ENCODE results near the gene RIN3. TPM values are rescaled to one million over a fixed set of nuclear protein-coding genes. Genes with fewer than 3 reads are reported as not detected.

RIN3 gene
- total RNA-seq, 1 donor from 2014 or later: 0.22 TPM

DNA sequence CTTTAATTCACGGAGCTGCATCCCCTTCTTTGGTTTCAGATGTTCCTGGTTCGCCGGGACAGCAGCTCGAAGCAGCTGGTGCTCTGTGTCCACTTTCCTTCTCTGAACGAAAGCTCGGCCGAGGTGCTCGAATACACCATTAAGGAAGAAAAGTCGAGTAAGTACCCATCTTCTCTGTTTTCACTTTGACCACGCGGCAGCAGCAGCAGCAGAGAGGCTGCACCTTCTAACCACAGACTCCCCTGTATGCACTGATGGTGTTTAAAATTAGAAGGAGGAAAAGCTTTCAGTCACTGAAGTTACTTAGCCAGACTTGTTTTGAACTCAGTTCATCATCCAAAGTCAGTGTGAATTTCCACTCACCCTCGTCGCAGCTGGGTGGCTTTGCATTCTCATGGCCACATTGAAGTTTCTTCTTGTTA lies 63.8 kb downstream of the RIN3 start:
- DNase-seq (ENCODE audit: low spot score): no peak
- Histone ChIP-seq H2AFZ (replicated peaks) (no peak overlapping the region), H3K4me3 (no peak overlapping the region), H3K4me1 (no peaks in the 10 kb centered on the region), H3K27me3 (no peaks in the 10 kb centered on the region), H3F3A (ENCODE audit: low read depth) (no peaks in the 10 kb centered on the region), H3K9ac (no peak overlapping the region), H3K4me2 (no peak overlapping the region), H4K20me1 (ENCODE audit: low read depth) (no peaks in the 10 kb centered on the region), H3K27ac (no peak overlapping the region), H3K36me3 (no peaks in the 10 kb centered on the region), H3K79me2 (ENCODE audit: low read depth) (no peaks in the 10 kb centered on the region), H3K9me3 (ENCODE audit: low read depth) (no peaks in the 10 kb centered on the region)
- Mint-ChIP-seq H3K4me1 (peaks cover 4% of the 10 kb centered on the region), H3K27ac (no peak overlapping the region), H3K27me3 (ENCODE audit: insufficient read depth, low read depth) (peaks cover 2% of the 10 kb centered on the region), H3K36me3 (no peaks in the 10 kb centered on the region), H3K4me3 (no peak overlapping the region), H3K9me3 (no peaks in the 10 kb centered on the region)
- TF ChIP-seq EZH2phosphoT487 (IDR thresholded peaks at IDR 0.05) (no peak), EZH2 (IDR thresholded peaks at IDR 0.05) (no peak)
- TF ChIP-seq, protein P1, sequence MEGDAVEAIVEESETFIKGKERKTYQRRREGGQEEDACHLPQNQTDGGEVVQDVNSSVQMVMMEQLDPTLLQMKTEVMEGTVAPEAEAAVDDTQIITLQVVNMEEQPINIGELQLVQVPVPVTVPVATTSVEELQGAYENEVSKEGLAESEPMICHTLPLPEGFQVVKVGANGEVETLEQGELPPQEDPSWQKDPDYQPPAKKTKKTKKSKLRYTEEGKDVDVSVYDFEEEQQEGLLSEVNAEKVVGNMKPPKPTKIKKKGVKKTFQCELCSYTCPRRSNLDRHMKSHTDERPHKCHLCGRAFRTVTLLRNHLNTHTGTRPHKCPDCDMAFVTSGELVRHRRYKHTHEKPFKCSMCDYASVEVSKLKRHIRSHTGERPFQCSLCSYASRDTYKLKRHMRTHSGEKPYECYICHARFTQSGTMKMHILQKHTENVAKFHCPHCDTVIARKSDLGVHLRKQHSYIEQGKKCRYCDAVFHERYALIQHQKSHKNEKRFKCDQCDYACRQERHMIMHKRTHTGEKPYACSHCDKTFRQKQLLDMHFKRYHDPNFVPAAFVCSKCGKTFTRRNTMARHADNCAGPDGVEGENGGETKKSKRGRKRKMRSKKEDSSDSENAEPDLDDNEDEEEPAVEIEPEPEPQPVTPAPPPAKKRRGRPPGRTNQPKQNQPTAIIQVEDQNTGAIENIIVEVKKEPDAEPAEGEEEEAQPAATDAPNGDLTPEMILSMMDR (IDR thresholded peaks at IDR 0.05): no peak

DNA sequence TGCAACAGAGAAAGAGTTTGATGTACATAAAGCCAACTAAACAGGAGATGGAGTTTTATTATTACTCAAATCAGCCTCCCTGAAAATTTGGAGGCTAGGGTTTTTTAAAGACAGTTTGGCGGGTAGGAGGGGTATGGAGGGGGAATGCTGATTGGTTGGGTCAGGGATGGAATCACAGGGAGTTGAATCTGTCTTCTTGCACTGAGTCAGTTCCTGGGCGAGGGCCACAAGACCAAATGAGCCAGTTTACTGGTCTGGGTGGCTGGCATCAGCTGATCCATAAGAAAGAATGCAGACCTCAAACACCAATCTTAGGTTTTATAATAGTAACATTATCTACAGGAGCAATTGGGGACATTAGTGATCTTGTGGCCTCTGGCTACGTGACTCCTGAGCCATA lies 64.9 kb downstream of the RIN3 start:
- H3K4me1 ChIP-seq: no peaks in the 10 kb centered on the region
- Mint-ChIP-seq H3K4me3 (no peak overlapping the region), H3K36me3 (no peaks in the 10 kb centered on the region), H3K9me3 (no peaks in the 10 kb centered on the region), H3K27ac (no peak overlapping the region), H3K27me3 (ENCODE audit: insufficient read depth, low read depth) (peaks cover 2% of the 10 kb centered on the region), H3K4me1 (peaks cover 2% of the 10 kb centered on the region)
- no peaks in the 10 kb centered on the region for H3K27me3 ChIP-seq
- H3K9me3 ChIP-seq (ENCODE audit: low read depth): no peaks in the 10 kb centered on the region
- no peak overlapping the region for H3K4me3 ChIP-seq
- H3F3A ChIP-seq (ENCODE audit: low read depth): no peaks in the 10 kb centered on the region
- no peak overlapping the region for H3K27ac ChIP-seq
- no peak overlapping the region for H3K9ac ChIP-seq
- no peak overlapping the region for H3K4me2 ChIP-seq
- no peak overlapping the region for H2AFZ ChIP-seq (replicated peaks)
- no peak for TF ChIP-seq EZH2phosphoT487 (IDR thresholded peaks at IDR 0.05)
- TF ChIP-seq EZH2 (IDR thresholded peaks at IDR 0.05): no peak
- TF ChIP-seq, protein P1 (IDR thresholded peaks at IDR 0.05): no peak
- no peaks in the 10 kb centered on the region for H3K36me3 ChIP-seq
- no peaks in the 10 kb centered on the region for H4K20me1 ChIP-seq (ENCODE audit: low read depth)
- H3K79me2 ChIP-seq (ENCODE audit: low read depth): no peaks in the 10 kb centered on the region
- DNase-seq (ENCODE audit: low spot score): no peak

GRCh38 chr14:92579244-92579936 lies 65.8 kb downstream of the RIN3 start:
- Mint-ChIP-seq H3K4me3 (no peak overlapping the region), H3K27me3 (ENCODE audit: insufficient read depth, low read depth) (peaks cover 2% of the 10 kb centered on the region), H3K27ac (no peak overlapping the region), H3K4me1 (no peaks in the 10 kb centered on the region), H3K9me3 (no peaks in the 10 kb centered on the region), H3K36me3 (no peaks in the 10 kb centered on the region)
- Histone ChIP-seq H4K20me1 (ENCODE audit: low read depth) (no peaks in the 10 kb centered on the region), H3K36me3 (no peaks in the 10 kb centered on the region), H3K9me3 (ENCODE audit: low read depth) (no peaks in the 10 kb centered on the region), H3K27me3 (no peaks in the 10 kb centered on the region), H3K27ac (no peak overlapping the region), H3K4me2 (no peak overlapping the region), H2AFZ (replicated peaks) (no peak overlapping the region), H3K9ac (no peak overlapping the region), H3K4me3 (no peak overlapping the region), H3F3A (ENCODE audit: low read depth) (no peaks in the 10 kb centered on the region), H3K79me2 (ENCODE audit: low read depth) (no peaks in the 10 kb centered on the region), H3K4me1 (no peaks in the 10 kb centered on the region)
- TF ChIP-seq EZH2 (IDR thresholded peaks at IDR 0.05): no peak
- TF ChIP-seq, protein P1 (IDR thresholded peaks at IDR 0.05): no peak
- no peak for TF ChIP-seq EZH2phosphoT487 (IDR thresholded peaks at IDR 0.05)
- DNase-seq (ENCODE audit: low spot score): no peak

All from neural progenitor cell (in vitro differentiated cells).